H1 (cell line): Measurements from ENCODE around the gene POLE2. TPM values are rescaled to one million over a fixed set of nuclear protein-coding genes. Genes with fewer than 3 reads are reported as not detected.

Source experiments
- CTCF ChIA-PET: fragments of 300-600 bp; sonication (Branson Sonifier 250); formaldehyde crosslinking; loops from one replicate; lab custom pipeline; 2021; ENCODE audit not compliant: partially characterized antibody; lab: Charles Lee
- POLR2A ChIA-PET: fragments of 300-600 bp; sonication (Branson Sonifier 250); formaldehyde crosslinking; loops from one replicate; lab custom pipeline; 2021; ENCODE audit warnings: inconsistent platforms; ENCODE audit not compliant: partially characterized antibody; lab: Charles Lee
- DNase-seq, 2 experiments: peaks; one replicate each; pipeline versions ENCODE4 v3.0.0 to v3.0.0-alpha.2; 2010 to 2022; ENCODE audit warnings: low spot score in 2 of 2, low read depth in 1 of 2, mixed read lengths in 1 of 2
- FAIRE-seq: peaks from 2 replicates; lab custom pipeline; 2011; peaks lifted over from hg19 to GRCh38; lab: Jason Lieb, UNC
- H2AFZ ChIP-seq: 2 replicates; pipeline ENCODE4 v1.8.1; 2012; ENCODE audit warnings: low read length, inconsistent platforms
- H2AK5ac ChIP-seq: 2 replicates; pipeline ENCODE4 v1.6.1; 2013; ENCODE audit warnings: low read depth, low read length
- H2BK120ac ChIP-seq: replicated peaks from 2 replicates; pipeline ENCODE3; 2013; ENCODE audit warnings: low read depth, low read length, inconsistent platforms
- H2BK12ac ChIP-seq: 2 replicates; pipeline ENCODE4 v1.6.1; 2013; ENCODE audit warnings: low read depth, low read length
- H2BK15ac ChIP-seq: 2 replicates; pipeline ENCODE4 v1.6.1; 2013; ENCODE audit warnings: low read length
- H2BK20ac ChIP-seq: 2 replicates; pipeline ENCODE4 v1.6.1; 2013; ENCODE audit warnings: low read length
- H2BK5ac ChIP-seq: 2 replicates; pipeline ENCODE4 v1.6.1; 2013; ENCODE audit warnings: low read depth, low read length
- H3K14ac ChIP-seq: 2 replicates; pipeline ENCODE4 v1.6.1; 2013; ENCODE audit warnings: inconsistent platforms; ENCODE audit not compliant: insufficient read length
- H3K18ac ChIP-seq: 2 replicates; pipeline ENCODE4 v1.6.1; 2013; ENCODE audit warnings: low read length; ENCODE audit errors: extremely low read depth
- H3K23ac ChIP-seq: 2 replicates; pipeline ENCODE4 v1.6.1; 2013; ENCODE audit warnings: inconsistent platforms; ENCODE audit not compliant: insufficient read length
- H3K23me2 ChIP-seq: 2 replicates; pipeline ENCODE4 v1.6.1; 2013; ENCODE audit warnings: low read depth, low read length
- H3K27ac ChIP-seq: 2 replicates; pipeline ENCODE4 v1.6.1; 2011; ENCODE audit warnings: low read depth, low read length, inconsistent platforms
- H3K27me3 ChIP-seq, 4 experiments: replicated peaks in 1 of 4; 1 replicate in 1 of 4; 2 replicates in 3 of 4; pipeline versions ENCODE4 v1.6.1 to v1.8.1; 2011 to 2013; ENCODE audit warnings: low read length in 3 of 4, mild to moderate bottlenecking in 3 of 4, inconsistent platforms in 2 of 4, mixed read lengths in 2 of 4, moderate library complexity in 1 of 4; ENCODE audit not compliant: control insufficient read depth in 3 of 4, insufficient read depth in 3 of 4; ENCODE audit errors: extremely low read depth in 1 of 4
- H3K36me3 ChIP-seq, 4 experiments: 2 replicates each; pipeline versions ENCODE4 v1.6.1 to v1.8.1; 2011 to 2013; ENCODE audit warnings: mild to moderate bottlenecking in 4 of 4, low read length in 3 of 4, moderate library complexity in 2 of 4, control low read depth in 1 of 4, inconsistent platforms in 1 of 4; ENCODE audit not compliant: insufficient read depth in 4 of 4, control insufficient read depth in 2 of 4
- H3K4ac ChIP-seq: replicated peaks from 2 replicates; pipeline ENCODE3; 2013; ENCODE audit warnings: low read length, low read depth, mixed read lengths, inconsistent platforms; ENCODE audit not compliant: insufficient read length
- H3K4me1 ChIP-seq, 4 experiments: replicated peaks in 1 of 4; 1 replicate in 1 of 4; 2 replicates in 3 of 4; pipeline versions ENCODE4 v1.6.1 to v1.8.1; 2011 to 2013; ENCODE audit warnings: low read length in 3 of 4, inconsistent platforms in 2 of 4, mixed read lengths in 1 of 4; ENCODE audit not compliant: insufficient read depth in 4 of 4, control insufficient read depth in 3 of 4
- H3K4me2 ChIP-seq, 2 experiments: 2 replicates each; pipeline versions ENCODE4 v1.6.1 to v1.8.1; 2011 to 2013; ENCODE audit warnings: low read depth in 2 of 2, low read length in 2 of 2, control low read depth in 1 of 2, inconsistent platforms in 1 of 2, mild to moderate bottlenecking in 1 of 2; ENCODE audit not compliant: insufficient read depth in 1 of 2
- H3K4me3 ChIP-seq, 4 experiments: fragments of 200-600, 300-600 bp in 1 of 4; sonication (generic), shearing (Covaris generic), sonication (Bioruptor Twin) in 1 of 4; 2 replicates each; pipeline versions ENCODE4 v1.5.1 to v1.8.1; 2011 to 2016; ENCODE audit warnings: low read length in 4 of 4, low read depth in 3 of 4, control low read depth in 2 of 4, inconsistent platforms in 2 of 4, mild to moderate bottlenecking in 2 of 4, mixed read lengths in 1 of 4, moderate library complexity in 1 of 4; ENCODE audit not compliant: insufficient read depth in 2 of 4; ENCODE audit errors: extremely low read depth in 1 of 4
- H3K56ac ChIP-seq: replicated peaks from 2 replicates; pipeline ENCODE3; 2013; ENCODE audit warnings: low read depth, mild to moderate bottlenecking, mixed read lengths, low read length, inconsistent platforms; ENCODE audit not compliant: insufficient read length
- H3K79me1 ChIP-seq: 2 replicates; pipeline ENCODE4 v1.6.1; 2013; ENCODE audit warnings: low read depth, low read length, control low read depth
- H3K79me2 ChIP-seq, 2 experiments: 2 replicates each; pipeline versions ENCODE4 v1.6.1 to v1.8.1; 2012 to 2013; ENCODE audit warnings: low read length in 2 of 2, mild to moderate bottlenecking in 2 of 2, inconsistent platforms in 1 of 2; ENCODE audit not compliant: insufficient read depth in 2 of 2, control insufficient read depth in 1 of 2
- H3K9ac ChIP-seq, 4 experiments: replicated peaks in 1 of 4; 1 replicate in 1 of 4; 2 replicates in 3 of 4; pipeline versions ENCODE4 v1.6.1 to v1.8.1; 2011 to 2013; ENCODE audit warnings: low read depth in 3 of 4, low read length in 3 of 4, control low read depth in 2 of 4, mild to moderate bottlenecking in 2 of 4, moderate library complexity in 2 of 4, inconsistent platforms in 1 of 4; ENCODE audit errors: extremely low read depth in 1 of 4
- H3K9me3 ChIP-seq, 2 experiments: 2 replicates each; pipeline versions ENCODE4 v1.6.1 to v1.8.1; 2012 to 2013; ENCODE audit warnings: mild to moderate bottlenecking in 2 of 2, moderate library complexity in 2 of 2, control low read depth in 1 of 2, inconsistent platforms in 1 of 2, low read depth in 1 of 2, low read length in 1 of 2, mixed read lengths in 1 of 2; ENCODE audit not compliant: insufficient read depth in 2 of 2
- H4K20me1 ChIP-seq, 2 experiments: replicated peaks in 1 of 2; 2 replicates each; pipeline versions ENCODE3 to v1.8.1; 2011 to 2013; ENCODE audit warnings: inconsistent platforms in 2 of 2, low read length in 2 of 2, mild to moderate bottlenecking in 1 of 2; ENCODE audit not compliant: insufficient read depth in 2 of 2, control insufficient read depth in 1 of 2
- H4K5ac ChIP-seq: 2 replicates; pipeline ENCODE4 v1.6.1; 2013; ENCODE audit warnings: low read length, low read depth, mixed read lengths, inconsistent platforms; ENCODE audit not compliant: insufficient read length
- H4K8ac ChIP-seq: 2 replicates; pipeline ENCODE4 v1.8.0; 2013; ENCODE audit warnings: mild to moderate bottlenecking, moderate library complexity, low read length, inconsistent platforms; ENCODE audit not compliant: insufficient read depth; ENCODE audit errors: extremely low read depth
- H4K91ac ChIP-seq: replicated peaks from 2 replicates; pipeline ENCODE3; 2013; ENCODE audit warnings: low read length, mixed read lengths, inconsistent platforms; ENCODE audit not compliant: insufficient read length
- EGR1 ChIP-seq: IDR thresholded peaks from 2 replicates; pipeline ENCODE4 v1.6.1; 2011; ENCODE audit warnings: low read depth, low read length, borderline replicate concordance
- KDM5A ChIP-seq: fragments of 200-600 bp; IDR thresholded peaks from 2 replicates; pipeline ENCODE4 v1.7.1; 2012; ENCODE audit warnings: mild to moderate bottlenecking, low read length, inconsistent platforms, mixed read lengths
- PHF8 ChIP-seq: fragments of 200-600 bp; sonication (generic); conservative IDR thresholded peaks from 2 replicates; pipeline ENCODE4 v1.7.1; 2012; ENCODE audit warnings: low read depth, mild to moderate bottlenecking, inconsistent platforms, low read length, moderate library complexity
- RFX5 ChIP-seq: IDR thresholded peaks from 2 replicates; pipeline ENCODE4 v1.6.1; 2011; ENCODE audit warnings: low read depth, low read length, improper control_type of control experiment, borderline replicate concordance
- SIN3A ChIP-seq, 2 experiments: IDR thresholded peaks in 1 of 2; conservative IDR thresholded peaks in 1 of 2; 2 replicates each; pipeline ENCODE4 v1.6.1; 2011 to 2012; ENCODE audit warnings: low read length in 2 of 2, improper control_type of control experiment in 1 of 2, low read depth in 1 of 2, mild to moderate bottlenecking in 1 of 2
- SP2 ChIP-seq: IDR thresholded peaks from 2 replicates; pipeline ENCODE4 v1.6.1; 2012; ENCODE audit warnings: mild to moderate bottlenecking, low read length, inconsistent platforms
- SRF ChIP-seq: IDR thresholded peaks from 2 replicates; pipeline ENCODE4 v1.6.1; 2011; ENCODE audit warnings: mild to moderate bottlenecking, low read depth, low read length, moderate library complexity
- TAF7 ChIP-seq: optimal IDR thresholded peaks from 2 replicates; pipeline ENCODE3; 2011; ENCODE audit warnings: low read depth, mild to moderate bottlenecking, inconsistent platforms, low read length, moderate library complexity, borderline replicate concordance
- YY1 ChIP-seq: IDR thresholded peaks from 2 replicates; pipeline ENCODE4 v1.6.1; 2011; ENCODE audit warnings: low read depth, mild to moderate bottlenecking, low read length
- WGBS, 2 experiments: shearing (Covaris generic) in 1 of 2; methylation state at CpG; one replicate each; pipeline versions ENCODE4 v1.1.6 to v1.1.7; 2013 to 2015; ENCODE audit warnings: low lambda C conversion rate in 2 of 2, mixed read lengths in 2 of 2, inconsistent platforms in 1 of 2, low coverage in 1 of 2, missing lambda C conversion rate in 1 of 2; ENCODE audit not compliant: insufficient replicate concordance in 2 of 2, insufficient coverage in 1 of 2, insufficient read length in 1 of 2; ENCODE audit errors: extremely low coverage in 1 of 2, missing lambda C conversion rate in 1 of 2; 5-methylcytosine and 5-hydroxymethylcytosine counted together
- polyA plus RNA-seq, 7 experiments: library from polyadenylated mRNA; depleted of rRNA in 3 of 7; stranded (reverse) in 5 of 7; unstranded in 2 of 7; fragments of >200 nt in 5 of 7; fragments of 200-250 nt in 2 of 7; gene quantifications; 1 replicate in 5 of 7; 2 replicates in 1 of 7; 4 replicates in 1 of 7; pipeline versions ENCODE4 v1.2.1 to v1.2.3, GENCODE V29; 2011 to 2013; ENCODE audit warnings: missing spikeins in 2 of 7, mixed read lengths in 2 of 7
- total RNA-seq: library from RNA; stranded (reverse); fragmentation: NEBNext Ultra II Directional; extraction: Animal tissue kit (Norgen Biotek cat#: 25700); gene quantifications from 2 replicates; pipeline ENCODE4 v1.2.1, GENCODE V29; 2021
- TF ChIP-seq, protein P1 (sequence below): IDR thresholded peaks from 2 replicates; pipeline ENCODE4 v1.6.1; 2012; ENCODE audit warnings: inconsistent platforms

POLE2 gene
- total and polyA plus RNA-seq, 2 of the 8 experiments (the other 6 are each of a cell fraction or from before 2014, with no cell fraction given): 31.2 to 41.7 TPM

DNA sequence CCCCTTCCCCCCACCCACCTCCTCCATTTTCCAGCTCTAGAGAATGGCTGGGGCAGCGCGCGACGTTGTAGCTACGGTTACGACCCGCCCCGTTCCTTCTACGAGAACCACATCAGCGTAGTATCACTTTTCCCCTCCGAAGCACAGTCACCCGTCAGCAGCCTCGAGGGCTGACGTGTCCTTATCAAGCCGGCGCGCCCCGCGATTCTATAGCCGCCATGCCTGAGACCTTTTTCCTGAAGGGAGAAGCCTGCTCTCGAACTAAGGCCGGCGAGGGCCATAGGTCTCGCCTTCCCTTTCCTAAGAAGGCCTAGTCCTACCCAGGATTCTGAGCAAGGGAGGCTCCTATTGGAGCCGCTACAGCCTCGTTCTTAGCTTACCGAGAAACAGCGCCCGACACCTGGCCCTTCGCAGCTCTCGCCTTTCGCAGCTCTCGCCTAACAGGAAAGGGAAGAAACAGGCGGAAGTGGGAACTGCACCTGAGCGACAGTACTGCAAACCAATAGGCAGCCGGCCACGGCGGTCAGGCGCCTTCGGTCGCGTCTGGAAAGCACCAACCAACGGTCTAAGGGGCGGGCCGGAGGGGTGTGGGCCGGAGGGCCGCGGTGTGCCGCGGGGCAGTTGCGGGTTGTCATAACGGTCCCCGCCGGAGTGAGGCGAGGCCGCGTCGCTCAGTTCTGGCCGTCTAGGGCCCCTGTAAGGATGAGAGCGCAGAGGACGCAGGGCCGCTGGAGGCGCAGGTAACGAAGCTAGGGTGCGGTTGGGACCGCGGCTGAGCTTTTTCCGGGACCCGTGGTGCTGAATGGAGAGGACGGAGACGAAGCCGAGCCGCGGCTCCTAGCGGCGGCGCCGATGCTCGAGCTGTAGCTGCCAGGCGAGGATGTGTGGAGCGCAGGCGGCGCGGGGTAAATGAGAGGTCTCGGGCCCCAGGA lies 67.6 kb downstream of the POLE2 start, which contains the start of the genes MGAT2 and RPL36AL:
Gene MGAT2 (plus strand): TSS at position 618 of the 932 bp plus-strand sequence. CDS start 470 bp downstream, outside the sequence.
Gene RPL36AL (minus strand): TSS at position 445 of the 932 bp plus-strand sequence. CDS start 1,522 bp downstream, outside the sequence.
- POLR2A ChIA-PET: interaction anchor here (0.6 to 3.9 kb wide), 25 partner anchors 9 to 237 kb away, joined by 3 to 53 read pairs (median 7); partner anchors contain the start of genes DNAAF2, KLHDC2, LRR1 and POLE2
- CTCF ChIA-PET: interaction anchor here (0.6 to 2.4 kb wide), 6 partner anchors 10 to 159 kb away, joined by 3 to 15 read pairs (median 3); partner anchors contain the start of gene DNAAF2
- peak within 1 kb of the TSS; percentile 78 for H4K91ac ChIP-seq
- H2BK15ac ChIP-seq: no peak within 1 kb of the TSS
- H3K4me2 ChIP-seq: peak within 1 kb of the TSS; percentile 76 to 91
- H3K79me2 ChIP-seq: peaks cover 5 to 48% of the 10 kb centered on the region in 2 experiments; a peak in 3 of 4 replicates
- peak within 1 kb of the TSS; percentile 62; the same call in 1 of the 2 replicates for H2BK12ac ChIP-seq
- no peak within 1 kb of the TSS for H3K14ac ChIP-seq
- peak within 1 kb of the TSS; percentile 85 to 98 (median 94) for H3K9ac ChIP-seq
- H2BK5ac ChIP-seq: peak within 1 kb of the TSS; percentile 94
- H3K27me3 ChIP-seq: no peaks in the 10 kb centered on the region
- FAIRE-seq (no peak), DNase-seq (peak; percentile 92 to 97)
- peaks cover 1 to 9% (median 3%) of the 10 kb centered on the region in 4 experiments; a peak in 3 of 7 replicates for H3K4me1 ChIP-seq
- H3K4ac ChIP-seq: peak within 1 kb of the TSS; percentile 89
- peaks cover 10% of the 10 kb centered on the region for H3K23me2 ChIP-seq
- 1% methylated on average over 69 of the region's 85 CpGs; no CpG with 5 or more reads in 1 of the 2 experiments for WGBS, 2 experiments
- H3K36me3 ChIP-seq: peaks cover 4 to 37% (median 7%) of the 10 kb centered on the region in 4 experiments; a peak in 7 of 8 replicates
- H2BK120ac ChIP-seq: no peak within 1 kb of the TSS
- H3K23ac ChIP-seq: no peak within 1 kb of the TSS
- H2BK20ac ChIP-seq: no peak within 1 kb of the TSS
- H3K27ac ChIP-seq: peak within 1 kb of the TSS; percentile 95
- 0 out of 2 replicates have a peak within 1 kb of the TSS, but pooled peaks have one; percentile 31 for H2AFZ ChIP-seq
- no peaks in the 10 kb centered on the region for H3K9me3 ChIP-seq
- H4K20me1 ChIP-seq: peaks cover 5 to 6% of the 10 kb centered on the region in 2 experiments
- no peaks in the 10 kb centered on the region for H3K79me1 ChIP-seq
- H3K18ac ChIP-seq: peak within 1 kb of the TSS; percentile 99
- no peak within 1 kb of the TSS for H2AK5ac ChIP-seq
- peak within 1 kb of the TSS; percentile 80 to 99 (median 94) for H3K4me3 ChIP-seq
- H3K56ac ChIP-seq: peak within 1 kb of the TSS; percentile 93
- peak within 1 kb of the TSS; percentile 96 for H4K5ac ChIP-seq
- H4K8ac ChIP-seq: peak within 1 kb of the TSS; percentile 98; the same call in 1 of the 2 replicates
- peak; percentile 42; the same call in 1 of the 2 replicates for TF ChIP-seq KDM5A
- TF ChIP-seq, protein P1, sequence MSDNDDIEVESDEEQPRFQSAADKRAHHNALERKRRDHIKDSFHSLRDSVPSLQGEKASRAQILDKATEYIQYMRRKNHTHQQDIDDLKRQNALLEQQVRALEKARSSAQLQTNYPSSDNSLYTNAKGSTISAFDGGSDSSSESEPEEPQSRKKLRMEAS: no peak
- TF ChIP-seq YY1: no peak
- peak; percentile 21 to 48; a peak in 2 of 4 replicates for TF ChIP-seq SIN3A (conservative IDR thresholded peaks at IDR 0.05 in 1 of 2, IDR thresholded peaks at IDR 0.05 in 1 of 2; ENCODE audit: low read depth in 1 of 2, low read length in 2 of 2)
- peak; percentile 71 for TF ChIP-seq SP2
- TF ChIP-seq SRF: no peak
- TF ChIP-seq RFX5: no peak
- no peak for TF ChIP-seq EGR1
- peak; percentile 83 for TF ChIP-seq PHF8
- TF ChIP-seq TAF7: peak; percentile 90
